GM19455 (cell line): ENCODE results near the gene XYLT1.

Source experiments
- ATAC-seq: cut with Tn5 transposase; IDR thresholded peaks from one replicate; pipeline ENCODE4 v1.9.1; 2021; ENCODE audit not compliant: unreplicated experiment

XYLT1 gene

DNA sequence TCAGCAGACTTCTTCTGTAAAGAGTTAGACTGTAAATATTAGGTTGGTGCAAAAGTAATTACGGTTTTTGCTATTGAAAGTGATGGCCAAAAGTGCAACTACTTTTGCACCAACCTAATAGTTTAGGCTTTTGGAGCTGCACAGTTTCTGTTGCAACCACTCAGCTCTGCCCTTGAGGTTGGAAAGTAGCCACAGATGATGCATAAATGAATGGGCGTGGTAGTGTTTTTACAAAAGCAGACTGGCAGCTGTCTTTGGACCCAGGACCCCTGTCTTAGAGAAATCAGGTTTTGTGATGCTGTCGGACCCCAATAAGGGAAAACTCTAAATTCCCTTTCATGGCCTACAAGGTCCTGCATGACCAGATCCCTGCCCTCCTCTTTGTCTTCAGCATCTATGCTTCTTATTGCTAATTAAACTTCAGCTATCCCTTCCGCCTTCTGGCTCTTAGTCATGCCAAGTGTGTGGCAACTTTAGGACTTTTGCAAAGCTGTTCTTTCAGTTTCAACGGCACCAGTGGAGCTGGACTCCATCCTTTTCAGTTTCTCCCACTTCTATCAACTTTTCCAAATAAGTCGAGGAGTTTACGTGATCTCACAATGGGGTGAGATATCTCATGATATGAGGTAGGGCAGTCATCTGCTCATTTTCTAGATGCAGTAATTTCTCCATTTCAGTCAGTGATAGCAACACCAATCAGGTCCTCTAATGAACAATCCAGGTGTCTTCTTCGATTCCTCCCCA lies 232.3 kb downstream of the XYLT1 start:
- no peak for ATAC-seq

DNA sequence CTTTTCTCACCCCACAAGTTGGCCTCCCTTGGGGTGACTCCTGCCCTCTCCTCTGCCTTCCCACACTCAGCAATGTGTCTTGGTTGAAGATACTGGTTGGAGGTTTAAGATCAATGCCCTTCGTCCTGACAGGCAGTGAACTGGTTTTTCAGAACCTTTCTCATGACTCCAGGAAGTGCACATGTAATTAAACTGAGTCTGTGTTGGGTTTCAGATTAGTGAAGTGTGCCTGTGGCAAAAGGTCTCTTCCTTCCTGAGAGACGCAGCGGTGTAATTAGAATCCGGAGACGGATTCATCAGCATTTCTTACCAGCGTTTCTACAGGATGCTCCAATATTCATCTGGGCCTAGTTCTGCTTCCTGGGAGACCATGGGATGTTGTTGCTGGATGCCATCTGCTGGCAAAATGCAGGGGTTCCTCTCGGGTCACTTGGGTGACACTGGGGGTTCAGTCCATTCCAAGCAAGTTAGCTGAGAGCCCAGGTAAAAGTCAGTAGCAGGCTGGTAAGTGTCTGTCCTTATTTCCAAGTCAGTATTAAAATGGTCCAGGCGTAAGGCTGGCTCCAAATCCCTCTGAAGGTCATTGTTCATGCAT lies 233.3 kb downstream of the XYLT1 start:
- ATAC-seq: no peak

DNA sequence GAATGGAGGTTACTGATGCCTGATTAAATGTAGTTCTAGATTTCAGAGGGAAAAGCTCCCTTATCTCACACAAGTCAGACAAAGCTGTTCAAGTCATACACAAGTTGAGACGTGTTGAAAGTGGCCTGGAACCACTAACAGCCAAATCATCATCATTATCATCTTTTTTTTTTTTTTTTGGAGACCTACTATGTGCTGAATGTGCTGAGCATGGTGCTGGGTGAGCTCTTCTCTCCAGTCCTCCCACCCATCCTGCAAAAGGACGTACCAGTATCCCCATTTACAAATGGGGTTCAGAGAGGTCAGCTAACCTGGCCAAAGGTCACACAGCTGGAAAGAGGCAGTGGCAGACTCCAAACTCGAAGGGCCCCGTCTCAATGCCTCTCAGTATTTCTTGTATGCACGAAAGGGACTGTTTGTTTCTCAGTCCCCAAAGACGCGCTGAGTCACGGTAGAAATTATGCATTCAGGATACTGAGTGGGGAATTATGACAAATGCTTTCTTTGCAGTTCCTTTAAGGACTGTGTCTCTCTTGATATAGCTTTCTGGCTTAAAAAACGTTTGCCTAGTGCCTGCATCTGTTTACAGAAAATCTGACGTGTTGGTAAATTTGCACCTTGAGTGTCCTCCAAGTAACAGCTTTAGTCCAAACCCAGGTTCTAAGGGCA lies 235.5 kb downstream of the XYLT1 start:
- ATAC-seq: no peak

DNA sequence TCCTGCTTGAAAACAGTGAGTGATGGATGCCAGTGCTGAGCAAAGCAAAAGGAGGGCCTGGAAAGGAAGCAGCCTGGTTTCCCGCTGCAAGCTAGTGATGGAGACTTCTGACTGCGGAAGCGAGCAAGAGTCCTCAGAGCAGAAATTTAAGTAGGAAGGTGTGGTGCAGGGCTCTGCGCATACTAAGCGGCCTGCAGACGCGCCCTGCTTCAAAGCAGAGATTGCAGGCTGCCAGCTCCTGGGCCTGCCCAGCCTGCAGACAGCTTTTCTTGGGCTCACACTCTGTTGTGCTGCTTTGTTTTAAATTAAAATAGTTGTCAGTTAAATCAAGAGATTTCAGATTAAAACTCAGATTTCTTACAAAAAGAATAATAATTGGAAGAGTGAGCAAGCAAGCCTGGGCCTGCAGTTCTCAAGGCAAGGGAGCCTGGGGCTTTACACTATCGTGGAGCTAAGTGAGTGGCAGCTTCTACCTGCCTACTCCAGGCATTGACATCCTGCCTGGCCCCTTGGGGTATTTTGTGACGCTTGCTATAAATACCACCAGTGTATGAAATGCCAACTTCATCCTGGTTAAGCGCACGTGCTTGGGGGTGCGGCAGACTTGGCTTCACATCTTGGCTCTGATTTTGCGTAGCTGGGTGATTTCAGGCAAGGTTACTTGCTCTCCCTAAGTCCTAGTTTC lies 237.3 kb downstream of the XYLT1 start:
- no peak for ATAC-seq

DNA sequence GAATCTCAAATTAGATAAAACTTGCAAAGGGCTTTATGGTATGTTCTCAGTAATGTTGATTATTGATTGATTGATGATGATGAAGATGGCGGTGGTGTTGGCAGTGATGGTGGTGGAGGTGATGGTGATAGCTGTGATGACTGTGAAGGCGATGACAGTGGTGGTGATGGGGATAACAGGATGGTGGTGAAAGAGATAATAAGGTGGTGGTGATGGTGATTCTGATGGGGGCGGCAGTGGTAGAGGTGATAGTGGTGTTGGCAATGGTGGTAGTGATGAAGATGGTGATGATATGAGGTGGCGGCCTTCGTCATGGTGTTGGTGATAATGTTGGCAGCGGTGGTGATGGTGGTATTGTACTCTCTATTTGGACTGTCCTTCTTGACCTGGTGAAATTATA lies 238.3 kb downstream of the XYLT1 start:
- ATAC-seq: no peak

DNA sequence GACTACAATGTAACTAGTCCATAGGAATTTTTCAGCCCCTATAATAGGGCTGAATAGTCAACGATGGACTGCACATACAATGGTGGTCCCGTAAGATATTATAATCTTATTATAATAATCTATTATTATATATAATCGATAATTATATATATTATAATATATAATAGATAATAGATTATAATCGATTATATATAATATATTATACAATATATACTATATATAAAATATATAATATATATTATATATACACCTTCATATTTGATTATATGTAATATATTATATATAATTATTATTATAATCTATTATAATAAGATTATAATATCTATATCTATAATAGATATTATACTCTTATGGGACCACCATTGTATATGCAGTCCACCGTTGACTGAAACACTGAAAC lies 238.8 kb downstream of the XYLT1 start:
- no peak for ATAC-seq

DNA sequence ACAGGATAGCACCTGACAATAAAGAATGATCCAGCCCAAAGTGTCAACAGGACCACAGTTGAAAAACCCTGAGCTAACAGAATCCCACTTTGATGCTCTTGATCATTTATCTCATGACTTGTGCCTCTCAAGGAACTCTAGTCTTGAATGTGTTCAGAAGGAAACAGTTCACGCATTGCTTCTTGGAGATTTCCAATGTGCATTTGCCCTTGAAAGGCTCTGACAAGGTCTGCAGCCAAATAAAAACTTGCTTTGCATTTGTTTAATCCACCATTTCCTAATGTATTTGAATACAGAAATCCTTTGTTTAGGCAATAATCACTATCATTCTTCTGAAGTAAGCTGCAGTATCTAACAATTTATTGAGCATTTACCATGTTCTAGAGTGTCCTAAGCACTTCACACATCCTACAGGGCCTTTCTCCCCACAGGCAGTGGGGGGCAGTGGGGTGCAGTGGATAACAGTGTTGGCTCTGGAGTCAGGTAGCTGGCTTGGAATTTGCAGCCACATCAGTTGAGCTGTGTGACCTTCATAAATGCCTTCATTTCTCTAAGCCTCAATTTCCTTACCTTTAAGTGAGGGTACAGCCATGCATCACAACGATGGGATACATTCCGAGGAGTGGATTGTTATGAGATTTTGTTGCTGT lies 239.7 kb downstream of the XYLT1 start:
- no peak for ATAC-seq

DNA sequence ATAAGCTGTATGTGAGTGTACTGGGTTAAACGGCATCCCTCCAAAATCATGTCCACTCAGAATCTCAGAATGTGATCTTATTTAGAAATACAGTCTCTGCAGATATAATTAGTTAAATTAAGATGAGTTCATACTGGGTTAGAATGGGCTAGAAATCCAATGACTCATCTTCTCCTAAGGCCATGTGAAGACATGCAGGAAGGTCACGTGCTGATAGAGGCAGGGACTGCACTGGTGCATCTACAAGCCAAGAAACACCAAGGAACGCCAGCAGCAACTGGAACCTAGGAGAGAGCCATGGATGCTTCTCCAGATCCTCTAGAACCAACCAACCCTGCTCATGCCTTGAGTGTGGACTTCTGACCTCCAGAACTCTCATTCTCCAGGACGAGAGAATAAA lies 241.0 kb downstream of the XYLT1 start:
- ATAC-seq: no peak

DNA sequence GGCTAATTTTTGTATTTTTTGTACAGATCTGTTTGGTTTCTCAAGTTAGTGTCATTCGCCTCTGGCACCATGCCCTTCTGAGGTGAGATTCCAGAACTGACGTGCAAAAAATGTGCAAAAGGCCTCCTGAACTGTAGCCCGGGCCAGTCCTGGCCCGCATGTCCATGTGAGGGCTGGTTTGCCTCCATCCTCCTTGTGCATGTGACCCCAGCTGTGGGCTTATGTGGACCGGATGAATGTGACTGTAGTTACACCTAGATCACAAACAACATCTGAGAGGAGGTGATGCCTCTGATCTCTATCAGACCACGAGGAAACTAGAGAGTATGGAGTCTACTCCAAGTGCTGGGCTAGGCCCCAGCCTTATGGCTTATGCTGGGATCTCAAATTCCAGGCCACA lies 241.6 kb downstream of the XYLT1 start:
- no peak for ATAC-seq

DNA sequence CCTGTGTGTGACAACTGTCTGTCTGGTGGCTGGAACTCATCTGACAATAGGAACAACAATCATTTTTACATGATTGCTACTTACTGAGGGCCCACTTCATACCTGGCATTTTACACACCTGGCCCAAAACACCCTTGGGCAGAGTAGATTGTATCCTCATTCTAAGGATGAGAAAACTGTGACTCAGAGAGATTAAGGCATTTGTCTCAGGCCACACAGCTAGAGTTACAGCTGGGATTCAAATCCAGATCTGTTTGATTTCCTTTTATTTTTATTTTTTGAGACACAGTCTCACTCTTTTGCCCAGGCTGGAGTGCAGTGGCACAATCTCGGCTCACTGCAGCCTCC lies 242.1 kb downstream of the XYLT1 start:
- ATAC-seq: no peak

DNA sequence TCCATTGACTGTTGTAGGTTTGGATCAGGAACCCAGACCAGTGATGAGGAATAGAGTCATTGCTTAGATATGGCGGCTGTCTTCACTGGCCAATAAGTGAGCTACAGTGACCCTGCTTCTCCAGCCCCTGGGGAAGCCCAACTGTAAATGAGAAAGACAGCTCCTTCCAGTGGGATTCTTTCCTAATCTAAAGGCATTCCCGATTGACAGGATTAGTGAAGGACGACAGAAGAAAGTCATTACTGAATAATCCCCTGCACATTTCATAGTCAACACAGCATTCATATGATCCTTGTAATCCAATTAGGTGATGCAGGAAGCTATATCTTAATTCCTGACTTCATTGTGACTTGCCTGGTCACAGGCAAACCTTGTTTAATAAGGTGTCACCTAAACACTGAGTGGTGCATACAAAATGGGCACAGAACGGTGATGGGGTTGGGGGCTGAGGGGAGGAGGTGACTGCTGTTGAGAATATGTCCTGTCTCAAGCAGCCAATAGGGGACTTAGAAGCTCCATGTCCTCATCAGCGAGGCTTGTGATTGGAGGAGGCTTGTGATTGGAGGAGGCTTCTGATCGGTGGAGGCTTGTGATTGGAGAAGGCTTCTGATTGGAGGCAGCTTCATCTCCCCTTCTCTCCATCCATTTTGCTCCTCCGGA lies 242.6 kb downstream of the XYLT1 start:
- ATAC-seq: no peak

DNA sequence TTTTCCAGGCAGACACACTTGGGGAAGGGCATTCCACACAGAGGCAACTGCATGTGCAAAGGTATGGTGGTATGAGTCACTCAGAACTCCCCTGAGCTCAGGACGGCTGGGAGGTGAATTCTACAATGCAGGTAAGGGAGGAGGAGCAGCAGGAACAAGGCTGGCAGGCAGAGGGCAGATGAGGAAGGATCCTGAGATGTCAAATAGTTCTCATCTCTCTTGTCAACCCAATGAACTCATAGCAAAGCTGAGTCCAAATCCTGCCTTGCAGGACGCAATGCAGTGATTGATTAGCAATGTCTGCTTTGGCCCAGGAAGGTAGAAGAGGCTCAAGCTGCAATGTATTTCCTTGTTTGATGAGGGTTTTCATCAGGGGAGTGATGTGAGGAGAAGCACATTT lies 243.5 kb downstream of the XYLT1 start:
- ATAC-seq: no peak

DNA sequence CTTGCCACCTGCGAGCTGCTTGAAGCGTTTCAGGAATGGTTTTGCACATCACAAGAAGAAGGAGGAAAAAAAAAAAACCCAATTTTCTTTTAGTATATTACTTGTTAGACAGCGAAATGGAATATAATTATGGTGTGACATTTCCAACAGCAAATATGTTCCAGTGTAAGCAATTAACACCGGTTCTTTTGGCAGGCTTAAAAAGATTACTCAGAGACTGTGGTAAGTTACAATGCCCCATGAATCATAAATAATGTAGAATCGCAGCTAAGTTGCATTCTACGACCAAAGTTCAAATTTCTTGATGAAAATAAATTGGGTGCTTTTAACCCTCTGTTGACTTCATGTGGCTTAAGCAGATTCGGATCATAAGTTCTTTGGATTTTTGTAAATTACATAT lies 245.2 kb downstream of the XYLT1 start:
- no peak for ATAC-seq

DNA sequence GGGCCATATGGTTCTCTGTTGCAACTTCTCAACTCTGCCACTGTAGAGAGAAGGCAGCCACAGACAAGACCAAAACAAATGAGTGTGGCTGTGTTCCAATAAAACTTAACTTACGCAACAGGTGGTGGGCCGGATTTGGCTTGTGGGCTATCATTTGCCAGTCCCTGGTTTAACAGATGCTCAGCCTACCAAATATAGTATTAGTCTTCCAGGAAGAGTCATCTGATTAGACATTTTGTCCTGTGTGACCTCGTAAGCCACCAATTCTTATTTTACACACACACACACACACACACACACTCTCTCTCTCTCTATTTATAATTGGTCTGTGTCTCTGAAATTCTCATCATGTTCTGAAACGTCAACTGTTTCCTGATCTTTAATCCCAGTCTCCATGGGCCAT lies 245.9 kb downstream of the XYLT1 start:
- no peak for ATAC-seq

DNA sequence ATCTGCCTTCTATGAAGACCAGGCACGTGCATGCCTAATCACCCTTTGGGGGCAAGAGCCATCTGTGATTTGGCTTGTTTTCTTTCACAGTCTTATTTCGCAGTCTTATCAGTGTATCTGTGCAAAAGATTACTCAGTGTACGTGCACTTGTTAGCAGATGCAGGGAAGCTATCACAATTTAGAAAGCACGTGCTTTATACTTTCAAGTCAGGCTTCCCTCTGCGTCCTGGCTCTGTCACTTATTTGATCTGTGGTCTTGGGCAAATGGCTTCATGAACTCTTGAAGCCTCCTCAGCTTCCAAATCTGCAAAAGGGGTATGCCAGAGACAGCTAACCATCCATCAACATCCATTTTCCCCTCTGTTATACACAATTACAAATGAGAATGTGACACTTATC lies 246.4 kb downstream of the XYLT1 start:
- ATAC-seq: no peak

DNA sequence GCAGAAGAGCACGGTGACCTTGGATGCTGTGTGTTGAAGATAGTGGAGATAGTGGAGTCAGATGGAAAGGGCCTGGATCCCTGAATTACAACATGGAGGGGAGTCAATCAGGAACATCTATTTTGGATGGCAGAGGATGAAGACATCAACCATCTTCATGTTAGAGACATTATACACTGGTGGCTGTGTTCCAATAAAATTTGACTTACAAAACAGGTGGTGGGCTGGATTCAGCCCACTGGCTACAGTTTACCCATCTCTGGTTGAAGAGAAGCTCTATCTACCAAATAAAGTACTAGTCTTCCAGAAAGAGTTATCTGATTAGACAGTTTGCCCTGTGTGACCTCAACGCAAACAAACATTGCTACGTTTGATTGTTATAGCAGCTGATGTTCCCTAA lies 247.2 kb downstream of the XYLT1 start:
- no peak for ATAC-seq

DNA sequence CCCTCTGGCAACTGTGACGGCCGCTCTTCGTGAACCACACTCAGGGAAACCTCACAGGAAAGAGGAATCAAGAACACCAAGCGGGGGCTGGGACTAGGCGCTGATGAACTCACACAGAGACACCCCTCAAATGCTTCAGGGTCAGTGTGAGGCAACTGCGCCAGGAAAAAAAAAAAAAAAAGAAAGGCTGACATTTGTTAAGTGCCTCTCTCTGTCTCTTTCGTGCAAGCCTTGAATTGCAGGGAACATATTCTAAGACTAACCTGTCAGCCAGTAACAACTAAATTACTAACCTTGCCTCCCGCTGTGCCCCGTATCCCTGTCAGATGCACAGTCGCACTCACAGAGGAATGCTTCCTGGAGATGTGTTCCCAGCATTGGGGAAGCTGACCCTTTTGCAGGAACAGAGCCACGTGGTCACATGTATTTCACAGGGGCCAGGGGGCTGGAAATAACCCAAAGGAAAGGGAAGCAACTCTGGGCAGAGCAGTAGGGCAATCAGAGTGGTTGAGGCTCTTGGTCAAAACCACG lies 247.8 kb downstream of the XYLT1 start:
- no peak for ATAC-seq

DNA sequence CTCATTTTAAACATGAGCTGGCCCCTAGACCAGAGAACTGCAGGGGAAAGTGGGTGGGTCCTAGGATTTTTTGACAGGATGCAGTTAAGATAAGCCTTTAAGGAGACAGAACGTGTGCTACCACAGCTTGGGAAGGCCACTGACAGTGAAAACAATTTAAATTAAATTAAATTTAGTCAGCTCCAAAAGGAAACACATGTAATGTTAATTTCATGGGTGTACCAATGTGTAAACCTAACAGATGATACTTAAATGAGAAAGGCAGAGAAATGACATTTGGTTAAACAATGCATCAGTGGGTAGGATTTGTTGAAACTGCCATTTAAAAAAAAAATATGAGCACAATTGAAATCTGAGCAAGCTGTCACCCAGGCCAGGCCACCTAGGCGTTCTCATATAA lies 250.8 kb downstream of the XYLT1 start:
- ATAC-seq: no peak

DNA sequence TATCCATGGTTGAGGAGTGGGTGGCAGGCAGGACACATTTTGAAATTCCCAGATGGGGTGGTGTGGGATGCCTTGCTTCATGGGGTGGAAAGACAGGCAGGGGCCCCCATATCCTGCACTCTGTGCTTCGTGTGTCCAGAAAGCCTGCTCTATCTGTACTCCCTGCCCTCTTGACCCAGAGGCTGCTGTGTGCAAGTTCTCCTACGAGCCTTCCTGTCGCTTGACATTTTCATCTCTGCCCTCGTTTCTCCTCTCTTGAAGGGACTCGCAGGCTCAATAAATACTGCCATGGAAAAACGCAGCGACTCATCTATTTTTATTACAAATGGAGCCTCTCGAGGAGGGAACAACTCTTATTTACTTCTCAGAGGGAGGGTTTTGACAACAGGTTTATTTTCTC lies 254.8 kb downstream of the XYLT1 start:
- no peak for ATAC-seq

DNA sequence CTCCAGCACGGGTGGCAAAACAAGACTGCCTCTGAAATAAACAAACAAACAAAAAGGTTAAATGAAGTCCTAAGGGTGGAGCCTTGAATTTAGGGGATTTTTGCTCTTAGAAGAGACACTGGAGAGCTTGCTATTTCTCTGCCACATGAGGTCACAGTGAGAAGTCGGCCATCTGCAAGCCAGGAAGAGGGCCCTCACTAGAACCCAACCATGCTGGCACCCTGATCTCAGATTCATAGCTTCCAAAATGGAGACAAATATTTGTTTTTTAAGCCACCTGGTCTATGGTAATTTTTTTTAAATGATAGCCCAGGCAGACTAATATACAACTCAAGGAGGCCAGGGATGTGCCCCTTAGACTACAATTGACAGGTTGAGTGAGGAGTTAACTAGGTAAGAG lies 255.5 kb downstream of the XYLT1 start:
- no peak for ATAC-seq

DNA sequence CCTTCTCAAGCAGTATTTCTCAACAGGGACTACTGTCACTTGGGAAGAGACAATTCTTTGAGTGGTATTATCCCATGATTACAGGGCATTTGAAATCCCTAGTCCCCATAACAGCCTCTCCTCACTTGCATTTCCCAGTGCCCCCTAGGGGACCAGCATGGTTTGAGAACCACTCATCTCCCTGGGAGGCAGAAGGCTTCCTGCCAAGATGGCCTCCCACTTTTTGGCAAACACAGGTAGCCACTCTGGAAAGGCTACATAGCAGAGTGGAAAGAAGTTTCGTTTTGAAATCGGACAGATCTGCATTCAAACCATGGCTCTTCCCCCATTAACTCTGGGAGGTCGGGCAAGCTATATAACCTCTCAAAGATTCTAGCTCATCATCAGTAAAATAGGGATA lies 256.8 kb downstream of the XYLT1 start:
- no peak for ATAC-seq
